Panc1 (cell line): ENCODE results near the gene LEPROT.
"Not testable (repeated sequence)": the region's sequence is repeated elsewhere in the genome, so short reads cannot be mapped to it uniquely, and the experiment has no call there.

ENCODE experiments used
- CTCF ChIP-seq: fragments of 450-650 bp; IDR thresholded peaks from 2 replicates; pipeline ENCODE4 v1.5.1; 2017; ENCODE audit warnings: mild to moderate bottlenecking
- POLR2AphosphoS5 ChIP-seq: IDR thresholded peaks from 2 replicates; pipeline ENCODE4 v1.6.1; 2012; ENCODE audit warnings: mild to moderate bottlenecking, low read depth, low read length, moderate library complexity
- REST ChIP-seq, 2 experiments: IDR thresholded peaks; 2 replicates each; pipeline ENCODE4 v1.6.1; 2011 to 2012; ENCODE audit warnings: low read depth in 2 of 2, control low read depth in 1 of 2, low read length in 1 of 2, mild to moderate bottlenecking in 1 of 2, moderate library complexity in 1 of 2; ENCODE audit not compliant: insufficient read depth in 1 of 2

- TF ChIP-seq CTCF; POLR2AphosphoS5; REST (IDR thresholded peaks at IDR 0.05; ENCODE audit: insufficient read depth in 1 of 2, low read depth in 2 of 2, low read length in 1 of 2): not testable (repeated sequence)
Measured at GRCh38 chr1:65455678-65456077, 35.2 kb downstream of the LEPROT start.
